Pancreas (tissue), 10 donors: ENCODE data around the gene UQCC5. TPM values are rescaled to one million over a fixed set of nuclear protein-coding genes. Genes with fewer than 3 reads are reported as not detected.

ENCODE experiments used
- ATAC-seq, 4 donors: fragments of 200-7000 bp; cut with Tn5 transposase; one replicate each; pipeline versions ENCODE4 v1.8.0 to v1.9.1; 2020; ENCODE audit warnings: mild to moderate bottlenecking in 4 of 4, moderate library complexity in 4 of 4
- DNase-seq, 6 donors: peaks; one replicate each; pipeline ENCODE4 v3.0.0-alpha.2; 2020
- FAIRE-seq: peaks from 2 replicates; lab custom pipeline; 2012; peaks lifted over from hg19 to GRCh38; lab: Jason Lieb, UNC
- H3K27ac ChIP-seq, 4 donors: fragments of 200-600 bp; sonication (generic); 1 replicate in 3 of 4; 2 replicates in 1 of 4; pipeline versions ENCODE4 v1.5.0 to v1.8.0; 2020
- H3K27me3 ChIP-seq, 4 donors: fragments of 200-600 bp; one replicate each; pipeline ENCODE4 v1.8.0; 2021
- H3K36me3 ChIP-seq, 3 donors: fragments of 200-600 bp; sonication (generic) in 1 of 3; one replicate each; pipeline versions ENCODE4 v1.5.0 to v1.8.0; 2020 to 2021
- H3K4me1 ChIP-seq, 3 donors: fragments of 200-600 bp; one replicate each; pipeline ENCODE4 v1.8.0; 2021
- H3K4me3 ChIP-seq, 4 donors: fragments of 200-600 bp; sonication (generic) in 2 of 4; one replicate each; pipeline versions ENCODE4 v1.5.0 to v1.8.0; 2020 to 2021
- H3K9me3 ChIP-seq, 4 donors: fragments of 200-600 bp; one replicate each; pipeline ENCODE4 v1.8.0; 2021
- CTCF ChIP-seq, 4 donors: fragments of 200-600 bp; sonication (generic) in 3 of 4; IDR thresholded peaks; one replicate each; pipeline versions ENCODE4 v1.5.0 to v1.8.0; 2021; ENCODE audit warnings: antibody characterized with exemption in 4 of 4
- WGBS, 2 donors: extraction: QIAGEN DNeasy Blood & Tissue Kit; methylation state at CpG; one replicate each; pipeline ENCODE4 v1.1.7; 2013; 5-methylcytosine and 5-hydroxymethylcytosine counted together
- intact Hi-C, 3 donors: fragments of 100-400 bp; cut with DNase I; formaldehyde crosslinking; loops; one replicate each; pipeline versions ENCODE4 v1.11.1 to v1.14.2; 2022
- polyA plus RNA-seq, 2 donors: library from polyadenylated mRNA; stranded (reverse); fragments of 200-250 nt; gene quantifications; one replicate each; pipeline ENCODE4 v1.2.3, GENCODE V29; 2013
- total RNA-seq, 6 donors: library from RNA; stranded (reverse); fragmentation: NEBNext Ultra II Directional in 4 of 6; extraction: Animal tissue kit (Norgen Biotek cat#: 25700) in 4 of 6; gene quantifications; one replicate each; pipeline versions ENCODE4 v1.2.1 to v1.2.4, GENCODE V29; 2021 to 2023
- donor health status: healthy with polysubstance abuse.
- donor health status: DM: no; HTN: no; CAD: no; lungs with moderate emphysema.
- donor health status: DM: no; HTN: no; CAD: no.
- donor health status: control.
- donor health status: control.
- donor health status: Bipolar disorder and iron deficiency.
- donor health status: DM: yes; HTN: yes; CAD: no.
- donor health status: DM: no; HTN: no; CAD: no.
- donor health status: DM: no; HTN: no; CAD: no.
- donor health status: DM: yes; HTN: yes; CAD: no.

UQCC5 gene
- total and polyA plus RNA-seq, 8 donors = 5.0 to 41.8 (median 7.7) TPM

DNA sequence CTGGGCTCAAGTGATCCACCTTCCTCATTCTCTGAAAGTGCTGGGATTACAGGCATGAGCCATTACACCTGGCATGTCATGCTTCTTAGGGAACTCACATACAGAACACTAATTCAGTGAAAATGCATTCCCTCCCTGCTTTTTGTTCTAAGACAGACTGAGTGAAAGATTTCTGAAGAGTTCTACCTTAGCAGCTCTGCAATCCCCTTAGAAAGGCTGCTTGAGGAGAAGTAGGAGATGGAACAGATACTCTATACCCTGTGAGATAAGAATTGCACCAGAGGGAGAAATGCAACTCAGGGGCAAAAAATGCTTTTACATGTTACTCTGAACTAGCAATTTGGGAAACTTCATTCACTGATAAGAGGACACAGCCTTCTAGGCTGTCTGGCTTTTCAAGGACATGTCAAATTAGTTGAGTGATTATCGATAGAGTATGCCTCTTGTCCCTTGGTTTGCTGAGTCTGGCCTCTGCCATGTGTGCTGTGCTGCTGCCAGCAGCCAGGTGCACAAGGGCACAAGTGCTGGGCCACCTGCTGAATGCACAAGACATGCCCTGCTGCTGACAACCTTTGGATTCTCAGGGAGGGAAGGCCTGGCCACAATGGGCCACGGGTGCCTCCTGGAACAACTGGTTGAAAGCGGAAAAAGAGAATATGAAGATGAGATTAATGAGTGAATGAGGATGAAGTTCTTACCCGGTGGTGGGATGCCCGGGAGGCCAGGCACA, 17.8 kb downstream of the UQCC5 start:
- no peak for TF ChIP-seq CTCF (IDR thresholded peaks at IDR 0.05)
- H3K9me3 ChIP-seq = no peaks in the 10 kb centered on the region
- FAIRE-seq (no peak), DNase-seq (peak in 5 of 6 donors; percentile 54 to 85 (median 64)), ATAC-seq (peak; percentile 88 to 95 (median 90))
- peaks cover 0 to 18% (median 13%) of the 10 kb centered on the region in 3 donors for H3K36me3 ChIP-seq
- WGBS, 2 donors = 36 to 48% methylated on average over 5 of the region's 5 CpGs
- no peak overlapping the region for H3K4me3 ChIP-seq
- peak overlapping the region in 2 of 4 donors; percentile 9 to 16 for H3K27ac ChIP-seq
- intact Hi-C loops = no loop called here
- H3K4me1 ChIP-seq = peaks cover 27 to 28% (median 28%) of the 10 kb centered on the region in 3 donors
- no peaks in the 10 kb centered on the region for H3K27me3 ChIP-seq

DNA sequence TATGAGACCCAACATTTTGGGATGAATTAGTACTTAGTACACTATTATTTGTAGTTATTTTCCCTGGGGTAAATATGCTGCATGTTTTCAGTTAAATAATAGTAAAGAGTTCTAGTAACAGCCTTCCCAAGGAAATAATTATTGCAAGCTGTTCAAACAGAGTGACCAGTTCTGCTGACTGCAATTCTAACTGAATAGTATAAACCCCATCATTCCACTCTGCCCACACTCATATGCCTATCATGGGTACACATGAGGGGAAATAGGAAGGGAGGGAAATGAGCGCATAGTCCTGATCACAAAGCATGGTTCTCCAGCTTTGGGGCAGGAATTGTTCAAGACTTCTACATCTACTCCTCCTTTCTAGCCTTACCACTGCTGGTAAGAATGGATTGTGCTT, 18.7 kb downstream of the UQCC5 start:
- Histone ChIP-seq H3K36me3 (peaks cover 0 to 13% (median 12%) of the 10 kb centered on the region in 3 donors), H3K27ac (no peak overlapping the region), H3K4me1 (peaks cover 27 to 28% (median 28%) of the 10 kb centered on the region in 3 donors), H3K9me3 (no peaks in the 10 kb centered on the region), H3K4me3 (no peak overlapping the region), H3K27me3 (no peaks in the 10 kb centered on the region)
- no peak for TF ChIP-seq CTCF (IDR thresholded peaks at IDR 0.05)
- ATAC-seq = no peak
- no peak for FAIRE-seq
- intact Hi-C loops = no loop called here
- WGBS, 2 donors = 84 to 95% methylated on average over 1 of the region's 1 CpG
- no peak for DNase-seq

- H3K4me3 ChIP-seq = no peak overlapping the region
- FAIRE-seq (no peak), ATAC-seq (no peak), DNase-seq (no peak)
- H3K27ac ChIP-seq = no peak overlapping the region
- no peaks in the 10 kb centered on the region for H3K27me3 ChIP-seq
- peaks cover 27 to 28% (median 28%) of the 10 kb centered on the region in 3 donors for H3K4me1 ChIP-seq
- no peaks in the 10 kb centered on the region for H3K9me3 ChIP-seq
- intact Hi-C loops = no loop called here
- WGBS, 2 donors = 65 to 66% methylated on average over 9 of the region's 9 CpGs
- peaks cover 0 to 21% (median 13%) of the 10 kb centered on the region in 3 donors for H3K36me3 ChIP-seq
- TF ChIP-seq CTCF (IDR thresholded peaks at IDR 0.05) = no peak
These were observed 20.9 kb downstream of the UQCC5 start for GRCh38 chr3:52557011-52557960.

DNA sequence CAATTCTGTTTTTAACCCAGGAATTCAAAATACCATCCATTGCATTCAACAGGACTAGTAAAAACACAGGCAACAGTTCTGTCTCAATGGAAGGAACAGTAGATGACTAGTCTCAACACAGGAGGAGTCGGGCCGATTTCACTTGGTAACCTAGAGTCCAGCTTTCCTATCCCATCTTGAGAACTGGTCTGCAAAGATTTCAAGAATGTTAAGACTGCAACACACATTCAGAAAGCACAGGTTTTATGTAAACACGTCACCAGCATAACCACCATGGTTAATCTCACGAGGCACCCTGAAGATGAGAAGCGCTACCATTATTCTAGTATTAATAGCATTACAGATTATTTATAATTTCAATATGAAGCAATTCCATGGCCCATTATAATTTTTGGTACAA, 22.0 kb downstream of the UQCC5 start:
- no peak for ATAC-seq
- intact Hi-C loops = no loop called here
- peaks cover 27 to 28% (median 28%) of the 10 kb centered on the region in 3 donors for H3K4me1 ChIP-seq
- no peak overlapping the region for H3K27ac ChIP-seq
- 96 to 97% methylated on average over 5 of the region's 5 CpGs for WGBS, 2 donors
- H3K9me3 ChIP-seq = no peaks in the 10 kb centered on the region
- H3K27me3 ChIP-seq = no peaks in the 10 kb centered on the region
- TF ChIP-seq CTCF (IDR thresholded peaks at IDR 0.05) = no peak
- no peak overlapping the region for H3K4me3 ChIP-seq
- H3K36me3 ChIP-seq = peaks cover 0 to 27% (median 18%) of the 10 kb centered on the region in 3 donors
- DNase-seq = no peak
- no peak for FAIRE-seq
